Kidney glomerular epithelial cell (primary cell): ENCODE measurements around the gene SETD7.
A peak's percentile ranks its signal among the peaks of the same experiment; 100 is the strongest.

Experiments used
- DNase-seq: peaks from one replicate; lab custom pipeline; 2025; lab: John Stamatoyannopoulos, UW

Gene SETD7

DNA sequence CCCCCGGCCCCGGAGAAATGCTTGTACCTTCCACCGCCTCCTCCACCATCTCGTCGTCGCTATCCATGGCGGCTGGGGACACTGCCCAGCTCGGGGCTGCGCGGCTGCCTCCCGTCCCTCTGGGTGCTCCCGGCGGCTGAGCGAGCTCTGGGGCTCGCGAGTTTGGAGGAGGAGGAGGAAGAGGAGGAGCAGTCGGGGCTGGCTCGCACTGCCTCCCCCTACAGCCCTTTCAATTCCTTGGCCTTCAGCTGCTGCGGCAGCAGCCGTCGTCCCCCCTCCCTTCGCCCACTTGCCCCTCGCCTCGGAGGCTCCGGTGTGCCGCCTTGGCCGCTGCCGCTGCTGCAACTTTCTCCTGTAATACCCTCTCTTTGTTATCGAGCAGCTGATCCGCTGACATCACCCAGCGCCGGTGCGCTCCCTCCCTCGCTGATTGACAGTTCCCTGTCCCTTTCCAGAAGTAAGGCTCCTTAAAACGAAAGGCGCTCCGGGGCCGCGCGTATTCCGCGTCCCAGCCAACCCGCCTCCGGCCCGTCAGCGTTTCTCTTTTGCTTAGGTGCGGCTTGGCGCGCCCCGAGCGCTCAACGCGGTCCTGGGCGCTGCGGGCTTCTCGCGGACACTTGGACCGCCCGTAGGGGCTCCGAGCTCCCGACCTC, at the start of gene SETD7:
TSS of gene SETD7 (minus strand) at position 149 of the 653 bp plus-strand sequence. CDS start at position 67, 82 bp downstream.
- DNase-seq: peak; percentile 76

DNA sequence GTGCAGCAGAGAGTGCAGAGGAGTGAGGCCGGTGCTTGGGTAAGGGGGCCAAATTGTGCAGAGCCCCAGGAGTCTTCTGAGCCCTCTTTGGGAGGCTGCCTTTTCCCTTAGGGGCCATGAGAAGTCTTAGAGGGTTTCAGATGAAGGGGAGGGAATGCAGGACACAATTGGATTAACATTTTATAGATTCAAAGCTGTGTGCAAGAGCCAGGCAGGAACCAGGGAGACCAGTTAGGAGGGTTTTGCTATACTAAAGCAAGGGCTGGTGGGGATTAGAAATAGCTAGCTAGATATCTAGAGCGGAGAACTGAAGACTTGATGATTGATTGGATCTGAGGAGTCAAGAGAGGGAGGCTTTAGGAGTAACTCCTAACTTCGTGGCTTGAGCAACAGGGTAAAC, 49.5 kb upstream of the SETD7 start:
- DNase-seq: no peak

DNA sequence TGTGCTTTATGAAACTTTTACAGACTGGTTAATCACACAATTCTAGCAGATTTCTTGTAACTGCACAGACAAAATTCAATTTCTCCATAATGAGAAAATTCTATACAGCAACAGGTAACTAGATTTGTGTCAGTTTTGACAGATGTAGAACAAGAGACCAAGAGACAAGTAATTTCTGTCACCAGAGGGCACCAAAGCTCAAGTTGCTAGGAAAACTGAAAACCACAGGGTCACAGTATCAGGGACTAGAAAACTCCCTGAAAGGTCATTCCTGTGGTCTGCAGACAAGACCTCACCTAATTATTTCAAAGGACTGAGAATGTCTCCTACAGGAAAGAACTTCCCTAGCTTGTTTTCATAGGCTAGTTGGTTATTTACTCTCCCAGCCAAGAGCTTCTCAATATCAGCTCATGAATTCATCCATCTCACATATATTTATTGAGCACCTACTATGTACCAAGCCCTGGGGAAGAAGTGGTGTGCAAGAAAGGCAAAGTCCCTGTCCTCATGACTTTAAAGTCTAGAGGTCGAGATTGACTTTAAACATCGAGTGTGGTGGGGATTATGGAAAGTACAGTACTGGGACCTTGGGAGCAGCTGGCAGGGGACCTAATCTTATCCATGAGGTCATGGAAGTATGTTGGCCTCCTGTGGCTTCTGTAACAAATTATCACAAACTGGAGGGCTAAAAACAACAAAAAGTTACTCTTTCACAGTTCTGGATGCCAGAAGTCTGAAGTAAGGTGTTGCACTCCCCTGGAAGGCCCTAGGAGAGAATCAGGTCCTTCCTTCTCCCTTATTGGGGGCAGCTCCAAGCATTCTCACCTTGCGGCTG, 47.8 kb upstream of the SETD7 start:
- DNase-seq: peak; percentile 63

DNA sequence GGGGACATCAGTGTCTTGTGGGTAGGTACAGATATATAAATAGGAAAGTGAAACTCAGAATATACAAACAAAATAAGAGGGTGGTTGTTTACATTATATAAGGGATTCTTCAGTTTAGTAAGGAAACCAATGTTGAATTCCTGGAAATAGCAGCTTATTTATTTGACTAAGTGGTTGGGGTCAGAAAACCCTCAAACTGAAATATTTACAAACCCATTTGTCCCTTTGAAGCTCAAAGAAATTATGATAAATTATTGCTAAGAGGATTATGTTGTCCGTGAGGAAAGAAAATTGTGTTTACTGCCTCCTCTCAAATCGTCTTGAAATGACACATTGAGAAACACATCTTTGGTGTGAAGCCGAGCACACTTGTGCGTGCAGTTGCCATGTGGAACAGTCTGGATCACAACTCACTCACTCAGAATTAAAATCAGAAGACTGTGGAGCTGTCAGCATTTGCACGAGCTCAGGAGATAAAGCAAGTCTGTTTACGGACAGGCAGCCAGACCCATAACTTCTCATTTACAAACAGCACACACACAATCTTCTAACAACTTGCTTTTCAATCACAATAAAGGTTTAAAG, 46.8 kb upstream of the SETD7 start:
- no peak for DNase-seq

DNA sequence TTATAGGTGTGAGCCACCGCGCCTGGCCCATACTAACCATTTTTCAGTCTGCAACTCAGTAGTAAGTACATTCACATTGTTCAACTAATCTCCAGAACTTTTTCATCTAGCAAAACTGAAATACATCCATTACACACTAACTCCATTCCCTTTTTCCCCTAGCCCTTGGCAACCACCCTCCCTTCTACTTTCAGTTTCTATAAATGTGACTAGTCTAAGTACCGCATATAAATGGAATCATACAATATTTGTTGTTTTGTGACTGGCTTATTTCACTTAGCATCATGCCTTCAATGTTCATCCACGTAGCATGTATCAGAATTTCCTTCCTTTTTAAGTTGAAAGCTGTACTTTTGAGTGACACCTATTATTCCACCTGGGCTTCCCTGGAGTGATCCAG, 44.6 kb upstream of the SETD7 start:
- DNase-seq: no peak

DNA sequence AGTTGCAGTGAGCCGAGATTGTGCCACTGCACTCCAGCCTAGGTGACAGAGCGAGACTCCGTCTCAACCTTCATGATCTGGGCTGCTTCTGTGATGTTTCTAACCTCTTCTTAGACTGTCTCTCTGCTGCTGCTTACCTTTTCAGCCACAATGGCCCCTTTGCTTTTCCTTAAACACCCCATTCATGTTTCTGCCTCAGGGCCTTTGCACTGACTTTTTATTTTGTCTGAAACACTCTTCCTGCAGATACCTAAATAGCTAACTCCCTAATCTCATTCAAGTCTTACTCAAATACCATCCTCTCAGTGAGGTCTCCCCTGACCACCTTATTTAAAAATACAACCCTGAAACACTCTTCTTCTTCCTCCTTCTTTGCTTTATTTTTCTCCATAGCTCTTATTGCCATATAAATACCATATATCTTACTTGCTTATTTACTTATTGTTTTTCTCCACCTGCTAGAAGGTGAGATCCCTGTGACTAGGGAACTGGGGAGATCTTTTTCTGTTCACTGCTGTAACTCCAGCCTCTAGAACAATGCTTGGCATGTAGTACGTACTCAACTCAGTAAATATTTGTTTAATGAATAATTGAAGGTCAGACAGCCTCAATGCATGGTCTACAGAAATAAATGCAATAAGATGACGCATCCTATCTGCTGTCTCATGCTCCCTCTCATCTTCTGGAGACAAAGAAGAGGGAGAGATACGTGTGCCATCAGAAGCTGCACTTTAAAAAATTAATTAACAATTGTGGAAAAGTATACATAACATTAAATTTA, 43.8 kb upstream of the SETD7 start:
- DNase-seq: no peak

DNA sequence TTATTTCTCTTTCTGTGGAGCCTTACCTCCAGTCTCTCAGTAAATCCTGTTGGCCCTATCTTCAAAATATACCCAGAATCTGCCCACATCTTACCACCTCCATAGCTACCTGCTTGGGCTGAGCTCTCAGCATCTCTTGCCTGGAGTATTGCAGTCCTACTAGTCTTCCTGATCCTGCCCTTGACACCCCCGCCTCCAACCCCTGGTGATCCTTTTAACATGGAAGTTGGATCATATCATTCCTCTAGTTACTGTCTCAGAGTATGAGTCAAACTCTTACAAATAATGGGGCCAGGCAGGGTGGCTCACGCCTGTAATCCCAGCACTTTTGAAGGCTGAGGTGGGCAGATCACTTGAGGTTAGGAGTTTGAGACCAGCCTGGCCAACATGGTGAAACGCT, 43.1 kb upstream of the SETD7 start:
- DNase-seq: no peak

DNA sequence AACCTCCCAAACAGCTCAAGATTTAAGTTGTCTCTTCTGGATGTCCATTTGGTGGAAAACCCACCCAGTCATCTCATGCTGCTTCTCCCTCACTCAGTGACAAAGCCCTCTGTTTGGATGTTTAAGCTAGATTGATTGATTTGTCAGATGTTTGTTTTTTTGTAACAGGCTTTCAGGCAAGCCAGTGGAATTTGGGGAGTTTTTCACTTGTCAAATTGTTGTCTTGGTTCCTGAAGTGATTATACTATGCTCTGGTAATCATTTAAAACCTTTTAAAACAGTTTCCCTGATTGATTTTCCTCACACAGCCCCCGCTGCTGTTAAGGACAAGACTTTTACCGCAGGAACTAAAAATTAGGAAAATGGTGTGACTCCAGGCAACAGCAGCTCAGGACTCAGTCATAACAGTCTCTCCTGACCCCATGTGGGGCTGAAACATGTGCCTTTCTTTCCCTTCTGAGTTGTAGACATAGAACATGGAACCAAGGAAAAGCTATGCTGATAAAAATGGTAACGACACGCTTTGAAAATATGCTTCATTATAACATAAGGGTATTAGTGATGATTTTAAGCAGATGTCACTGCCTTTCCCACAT, 40.8 kb upstream of the SETD7 start:
- DNase-seq: no peak

DNA sequence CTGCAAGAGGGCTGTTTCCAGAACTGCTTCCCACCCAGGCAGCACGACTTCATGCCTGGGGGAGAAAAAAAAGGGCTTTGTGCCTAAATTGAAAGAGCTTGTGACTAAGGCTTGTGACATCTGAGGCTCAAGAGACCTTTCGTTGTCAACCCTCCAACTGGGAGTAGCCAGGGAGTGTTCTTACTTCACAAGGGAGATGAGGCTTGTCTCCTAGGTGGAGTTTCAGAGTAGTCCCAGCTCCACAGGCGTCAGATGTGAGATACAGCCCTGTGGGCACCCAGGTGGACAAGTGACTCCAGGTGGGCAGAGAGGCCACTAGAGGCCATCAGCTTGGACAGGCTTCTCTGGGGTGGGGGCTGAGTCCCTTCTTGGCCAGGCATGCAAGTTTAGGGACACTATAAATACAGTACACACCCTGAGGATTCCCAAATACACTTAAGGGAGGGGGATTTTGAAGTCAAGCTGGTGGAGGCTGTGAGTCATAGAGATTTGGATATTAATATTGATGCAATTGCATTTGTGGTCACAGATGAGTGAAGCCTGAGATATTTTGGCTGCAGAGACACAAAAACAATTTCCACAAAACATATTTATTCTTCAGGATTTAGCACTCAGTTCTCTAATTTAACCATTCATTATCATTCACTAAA, 40.1 kb upstream of the SETD7 start:
- DNase-seq: no peak

DNA sequence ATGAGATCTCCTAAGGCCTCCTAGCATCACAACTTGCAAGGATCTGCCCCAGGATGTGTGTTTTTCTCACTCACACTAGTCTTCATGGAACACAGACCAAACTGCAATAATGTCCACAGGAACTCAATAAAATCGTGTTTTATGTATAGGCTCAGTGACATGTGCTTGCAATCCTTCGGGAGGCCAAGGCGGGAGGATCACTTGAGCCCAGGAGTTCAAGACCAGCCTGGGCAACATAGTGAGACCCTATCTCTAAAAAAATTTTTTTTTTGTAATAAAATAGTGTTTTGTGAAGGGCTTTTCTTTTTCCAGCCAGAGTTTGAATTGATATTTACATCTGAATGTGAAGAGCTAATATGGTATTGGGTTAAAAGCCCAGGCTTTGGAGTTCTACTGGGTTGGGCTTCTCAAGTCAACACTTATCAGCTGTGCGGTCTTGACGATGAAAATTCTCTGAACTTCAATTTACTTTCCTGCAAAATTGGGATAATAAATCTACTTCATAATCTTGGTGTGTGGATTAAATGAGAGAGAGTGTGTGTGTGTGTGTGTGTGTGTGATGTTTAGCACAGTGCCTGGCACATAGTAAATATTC, 38.7 kb upstream of the SETD7 start:
- no peak for DNase-seq

DNA sequence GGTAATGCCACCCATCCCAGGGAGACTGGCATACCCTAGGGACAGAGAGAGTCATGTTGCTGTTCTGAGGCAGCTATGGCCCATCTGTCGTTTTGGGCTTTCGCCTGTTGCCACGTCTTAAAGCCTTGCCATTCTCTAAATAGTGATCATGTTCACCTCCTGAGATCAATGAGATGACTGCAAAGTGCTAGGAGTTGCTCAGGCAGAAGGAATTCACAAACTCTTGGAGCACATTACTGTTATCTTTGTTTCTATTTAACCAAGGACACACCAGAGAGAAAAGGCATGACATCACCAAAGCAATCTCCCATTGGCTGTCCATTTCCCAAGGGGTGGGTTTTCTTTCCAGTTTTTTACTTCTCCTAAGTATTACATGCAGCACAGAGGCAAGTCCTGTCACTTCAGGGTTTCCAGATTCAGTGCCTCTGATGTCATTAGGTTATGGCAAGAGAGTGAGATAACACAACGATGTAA, 37.1 kb upstream of the SETD7 start:
- peak; percentile 73 for DNase-seq

DNA sequence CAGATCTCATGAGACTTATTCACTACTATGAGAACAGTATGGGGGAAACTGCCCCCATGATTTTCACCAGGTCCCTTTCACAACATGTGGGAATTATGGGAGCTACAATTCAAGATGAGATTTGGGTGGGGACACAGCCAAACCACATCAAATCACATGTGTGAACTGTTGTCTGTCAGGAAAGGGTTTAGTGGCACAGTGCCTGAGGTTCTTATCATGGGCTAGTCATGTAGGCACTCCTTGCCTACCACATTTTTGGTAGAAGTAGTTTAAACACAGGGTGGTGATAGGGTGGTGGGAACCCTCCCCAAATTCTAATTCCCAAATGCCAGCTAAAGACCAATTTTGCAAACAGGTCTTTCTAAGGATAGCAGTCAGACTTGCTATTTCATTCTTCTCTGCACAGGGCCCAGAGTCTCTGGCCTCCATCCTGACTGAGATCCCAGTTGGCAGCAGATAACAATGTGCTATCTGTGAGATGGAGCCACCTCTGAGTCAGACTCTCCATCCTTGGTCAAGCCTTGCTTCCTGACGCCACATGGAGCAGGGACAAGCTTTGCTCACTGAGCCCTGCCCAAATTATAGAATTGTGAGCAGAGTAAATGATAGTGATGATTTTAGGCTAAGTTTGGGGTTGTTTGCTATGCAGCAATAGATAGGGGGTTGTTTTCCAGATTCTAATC, 33.5 kb upstream of the SETD7 start:
- no peak for DNase-seq

DNA sequence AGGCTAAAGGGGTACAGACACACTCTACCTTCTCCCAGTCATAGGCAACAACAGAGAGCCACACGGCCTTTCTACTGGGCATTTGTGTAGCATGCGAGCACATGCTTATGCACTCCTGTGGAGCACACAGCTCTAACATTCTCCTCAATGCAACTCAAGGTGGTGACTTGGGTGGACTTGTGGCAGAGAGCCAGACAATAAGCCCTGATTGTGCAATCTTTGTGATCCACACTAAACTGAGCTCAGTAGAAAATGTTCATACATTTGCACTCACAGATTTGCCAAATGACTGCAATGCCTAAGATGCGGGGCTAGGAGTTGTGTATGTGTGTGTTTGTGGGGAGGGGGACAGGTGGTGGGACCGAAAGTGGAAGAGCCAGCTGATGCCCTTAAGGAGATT, 31.4 kb upstream of the SETD7 start:
- no peak for DNase-seq

DNA sequence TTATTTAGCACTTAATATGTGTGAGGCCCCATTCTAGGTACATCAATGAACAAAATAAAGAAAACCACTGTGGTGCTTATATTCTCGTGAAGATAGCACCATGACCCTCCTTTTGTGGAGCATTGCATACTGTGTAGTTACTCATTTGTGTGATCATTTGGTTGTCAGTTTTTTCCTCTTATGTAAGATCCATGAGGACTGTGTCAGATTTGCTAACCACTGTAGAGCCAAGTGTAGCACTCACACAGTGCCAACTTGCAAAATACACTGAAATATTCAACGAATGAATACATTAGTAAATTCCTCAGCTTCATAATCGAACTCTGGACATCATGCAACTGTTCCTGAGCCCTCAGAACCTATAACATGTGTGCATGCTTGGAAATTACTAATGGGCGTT, 29.5 kb upstream of the SETD7 start:
- no peak for DNase-seq

DNA sequence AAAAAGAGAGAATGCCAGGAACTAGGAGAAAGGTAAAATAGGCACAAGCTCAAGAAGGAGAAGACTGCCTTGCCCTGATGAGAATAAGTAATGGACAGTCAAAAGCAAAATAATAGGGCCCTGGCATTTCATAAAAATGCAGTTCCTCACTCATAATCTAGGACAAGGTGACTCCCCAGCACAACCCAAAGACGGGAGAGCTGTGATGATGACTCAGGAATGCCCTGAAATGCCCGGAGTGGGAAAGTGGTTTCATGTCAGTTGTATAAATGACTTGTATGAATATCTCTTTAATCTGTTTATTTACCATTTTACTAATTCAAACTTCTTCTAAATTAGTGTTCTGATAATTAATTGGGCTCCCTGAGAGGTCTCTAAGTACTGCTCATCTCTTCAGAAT, 28.8 kb upstream of the SETD7 start:
- peak; percentile 29 for DNase-seq

DNA sequence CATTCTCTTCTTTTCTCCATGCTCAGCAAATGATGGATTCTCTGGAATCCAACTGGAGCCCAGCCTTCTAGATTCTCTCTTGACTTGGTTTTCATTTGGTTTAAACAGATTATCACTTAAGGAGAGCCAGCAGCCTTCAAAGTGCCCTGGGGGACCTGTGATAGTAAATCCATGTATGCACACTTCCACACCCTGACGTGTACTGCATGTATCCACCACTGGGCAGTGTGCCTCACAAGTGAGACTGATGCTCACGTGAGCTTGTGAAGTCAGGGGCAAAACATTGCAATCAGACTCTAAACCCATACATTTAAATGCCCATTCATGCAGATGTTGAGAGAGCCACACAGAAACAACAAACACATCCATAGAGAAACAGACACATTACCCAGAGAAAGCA, 28.0 kb upstream of the SETD7 start:
- no peak for DNase-seq

DNA sequence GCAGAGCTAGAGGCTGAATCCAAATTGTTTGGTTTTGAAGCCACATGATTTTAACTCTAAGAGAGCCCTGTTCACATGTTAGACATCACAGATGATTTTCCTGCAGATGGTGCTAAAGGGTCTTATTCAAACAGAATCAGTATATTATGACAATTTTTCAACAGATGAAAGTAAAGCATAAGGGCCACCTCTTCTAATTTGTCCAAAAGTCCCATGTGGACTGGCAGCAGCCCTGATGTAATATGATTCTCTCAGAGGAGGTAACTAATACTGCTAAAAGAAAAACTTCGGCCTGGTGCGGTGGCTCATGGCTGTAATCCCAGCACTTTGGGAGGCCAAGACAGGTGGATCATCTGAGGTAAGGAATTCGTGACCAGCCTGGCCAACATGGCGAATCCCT, 26.0 kb upstream of the SETD7 start:
- DNase-seq: no peak

DNA sequence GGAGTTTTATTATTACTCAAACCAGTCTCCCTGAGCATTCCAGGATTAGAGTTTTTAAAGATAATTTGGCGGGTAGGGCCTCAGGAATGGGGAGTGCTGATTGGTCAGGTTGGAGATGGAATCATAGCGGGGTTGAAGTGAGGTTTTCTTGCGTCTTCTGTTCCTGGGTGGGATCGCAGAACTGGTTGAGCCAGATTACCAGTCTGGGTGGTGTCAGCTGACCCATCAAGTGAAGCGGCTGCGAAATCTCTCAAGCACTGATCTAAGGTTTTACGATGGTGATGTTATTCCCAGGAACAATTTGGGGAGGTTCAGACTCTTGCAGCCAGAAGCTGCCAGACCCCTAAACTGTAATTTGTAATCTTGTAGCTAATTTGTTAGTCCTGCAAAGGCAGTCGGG, 25.1 kb upstream of the SETD7 start:
- DNase-seq: no peak

DNA sequence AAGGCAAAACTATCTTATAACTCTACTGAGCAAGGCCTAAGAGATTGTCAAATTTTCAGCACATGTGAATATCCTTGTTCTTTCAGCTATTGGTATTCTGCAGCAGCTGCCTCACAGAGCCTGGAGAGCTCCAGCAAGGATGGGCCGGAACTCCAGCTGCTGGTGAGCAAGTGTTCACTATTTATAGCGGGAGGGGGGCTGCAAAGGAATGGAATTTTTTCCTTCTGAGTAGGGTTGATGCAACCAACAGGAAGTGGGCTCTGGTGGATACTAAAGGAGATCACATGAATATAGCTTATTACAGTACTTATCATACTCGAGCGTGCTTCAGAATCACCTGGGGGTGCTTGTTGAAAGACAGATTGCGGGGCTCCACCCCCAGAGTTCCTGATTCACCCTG, 20.2 kb upstream of the SETD7 start:
- no peak for DNase-seq

DNA sequence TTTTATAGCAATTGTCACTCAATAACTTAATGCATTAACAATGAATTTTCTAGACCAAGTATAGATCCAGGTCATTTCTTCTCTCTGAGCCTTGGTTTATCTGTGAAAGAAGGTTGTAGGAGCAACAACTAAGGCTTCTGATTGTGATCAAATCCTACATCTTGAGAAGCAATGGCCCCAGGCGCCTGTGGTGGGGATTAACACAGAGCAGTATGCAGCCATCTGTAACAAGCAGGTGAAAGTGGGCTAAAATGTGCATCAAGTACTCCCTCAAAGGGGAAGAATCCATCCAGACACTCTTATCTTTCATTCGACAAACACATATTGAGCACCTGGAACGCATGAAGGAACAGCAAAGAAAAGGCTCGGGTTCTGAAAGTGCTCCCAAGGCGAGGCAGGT, 19.1 kb upstream of the SETD7 start:
- no peak for DNase-seq
